GM18951 (cell line): ENCODE data around the gene DNAJB13.

Source experiments
- POLR2A ChIP-seq: IDR thresholded peaks from 4 replicates; pipeline ENCODE4 v1.6.1; 2011; ENCODE audit warnings: mild to moderate bottlenecking; ENCODE audit not compliant: insufficient read length, insufficient read depth; ENCODE audit errors: extremely low read depth
- in situ Hi-C: fragments of 300-500 bp; cut with MboI; formaldehyde crosslinking; loops from one replicate; pipeline ENCODE4 v1.12.0; 2022; ENCODE audit warnings: low sequenced_read_pairs, mixed read lengths, inconsistent platforms; ENCODE audit not compliant: unreplicated experiment

Gene DNAJB13

DNA sequence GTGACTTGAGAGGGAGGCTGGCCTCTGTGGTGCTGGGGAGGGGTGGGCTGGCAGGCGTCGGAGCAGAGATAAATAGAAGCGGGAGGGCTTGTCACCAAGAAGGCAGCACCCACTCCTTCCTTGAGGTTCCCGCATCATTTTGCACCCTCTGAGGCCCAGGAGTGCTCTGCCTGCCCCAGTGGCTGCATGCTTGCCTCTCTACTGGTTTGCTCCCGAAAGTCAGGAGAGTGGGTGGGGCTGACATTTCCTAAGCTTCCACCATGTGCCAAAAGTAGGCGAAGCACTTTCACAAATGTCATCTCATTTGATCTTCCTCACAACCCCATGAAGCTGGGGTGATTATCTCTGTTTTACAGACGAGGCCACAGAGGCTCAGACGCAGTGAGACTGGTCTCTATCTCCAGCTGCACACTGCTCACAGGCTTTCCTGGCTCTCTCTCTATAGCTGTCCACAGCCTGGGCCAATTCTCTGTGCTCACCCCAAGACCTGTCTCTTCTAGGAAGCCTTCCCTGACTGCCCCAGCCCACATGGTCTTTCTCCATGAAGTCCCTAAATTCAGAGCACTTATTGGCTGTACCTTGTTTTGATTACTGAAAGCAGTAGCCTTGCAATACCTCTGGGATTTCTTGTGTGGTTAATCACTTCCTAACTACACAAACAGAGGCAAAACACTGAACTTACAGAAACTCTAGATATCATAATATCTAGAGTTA, 60.7 kb downstream of the DNAJB13 start:
- in situ Hi-C loops: no loop called here

DNA sequence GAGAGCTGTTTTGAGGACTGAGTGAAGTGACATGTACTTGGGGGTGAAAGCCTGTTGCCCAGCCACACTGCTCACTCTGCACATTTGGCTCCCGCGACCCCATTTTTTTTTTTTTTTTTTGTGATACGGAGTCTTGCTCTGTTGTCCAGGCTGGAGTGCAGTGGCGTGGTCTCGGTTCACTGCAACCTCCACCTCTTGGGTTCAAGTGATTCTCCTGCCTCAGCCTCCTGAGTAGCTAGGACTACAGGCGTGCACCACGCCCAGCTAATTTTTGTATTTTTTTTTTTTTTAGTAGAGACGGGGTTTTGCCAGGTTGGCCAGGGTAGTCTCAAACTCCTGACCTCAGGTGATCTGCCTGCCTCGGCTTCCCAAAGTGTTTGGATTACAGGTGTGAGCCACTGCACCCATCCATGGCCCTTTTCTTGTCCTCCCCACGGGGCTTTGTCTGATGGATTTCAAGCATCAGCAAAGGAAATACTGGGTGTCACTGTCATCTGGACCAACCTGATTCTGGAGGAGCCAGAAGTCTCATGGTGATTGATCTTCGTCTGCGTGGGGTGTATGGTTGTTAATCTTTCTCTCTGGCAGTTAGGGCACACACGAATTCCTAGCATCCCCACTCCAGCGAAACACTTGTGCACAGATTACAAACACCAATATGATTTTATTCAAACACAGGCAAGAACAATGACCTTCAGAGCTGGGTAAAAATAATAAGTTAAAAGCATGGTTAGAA, 61.4 kb downstream of the DNAJB13 start:
- no peak for TF ChIP-seq POLR2A

More for the DNA sequence above, 60.7 kb downstream of the DNAJB13 start:
- no peak for TF ChIP-seq POLR2A

DNA sequence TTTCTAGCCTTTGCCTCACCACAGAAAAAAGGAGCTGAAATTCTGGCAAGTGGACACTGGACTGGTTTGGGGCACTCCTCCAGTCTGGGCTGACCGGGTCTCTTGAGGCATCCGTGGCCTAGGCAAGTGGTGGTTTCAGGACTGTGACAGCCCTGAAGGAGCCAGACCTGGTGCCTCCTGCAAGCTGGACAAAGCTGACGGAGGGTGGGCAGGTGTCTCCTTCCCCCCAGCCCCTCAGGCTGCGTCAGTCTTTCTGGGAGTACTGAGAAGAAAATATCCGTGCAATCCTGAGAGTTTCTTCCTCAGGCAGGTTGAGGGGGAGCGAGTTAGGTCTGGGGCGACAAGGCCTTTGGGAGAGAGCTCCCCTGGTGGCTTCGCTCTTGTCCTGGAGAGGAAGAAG, 62.3 kb downstream of the DNAJB13 start:
- no peak for TF ChIP-seq POLR2A
- in situ Hi-C loops: no loop called here

More for the DNA sequence above, 61.4 kb downstream of the DNAJB13 start:
- in situ Hi-C loops: no loop called here

DNA sequence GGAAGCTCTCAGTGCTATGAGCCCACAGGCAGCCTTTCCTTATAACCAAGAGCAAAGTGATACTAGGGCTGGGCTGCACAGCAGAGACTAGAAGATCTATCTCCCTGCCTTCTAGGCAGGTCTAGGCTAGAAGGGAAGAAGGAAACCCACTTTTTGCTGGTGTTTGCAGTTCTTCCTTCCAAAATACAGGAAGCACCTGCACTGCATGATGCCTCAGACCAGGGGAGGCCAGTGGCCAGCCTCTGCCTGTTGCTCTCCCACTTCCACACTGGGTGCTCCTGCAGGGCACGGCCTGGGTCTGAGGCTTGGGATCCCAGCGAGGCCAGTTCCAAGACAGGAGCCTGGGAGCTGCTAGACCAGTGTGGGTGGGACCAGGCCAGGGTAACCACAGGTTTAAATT, 64.1 kb downstream of the DNAJB13 start:
- no peak for TF ChIP-seq POLR2A
- in situ Hi-C loops: no loop called here

DNA sequence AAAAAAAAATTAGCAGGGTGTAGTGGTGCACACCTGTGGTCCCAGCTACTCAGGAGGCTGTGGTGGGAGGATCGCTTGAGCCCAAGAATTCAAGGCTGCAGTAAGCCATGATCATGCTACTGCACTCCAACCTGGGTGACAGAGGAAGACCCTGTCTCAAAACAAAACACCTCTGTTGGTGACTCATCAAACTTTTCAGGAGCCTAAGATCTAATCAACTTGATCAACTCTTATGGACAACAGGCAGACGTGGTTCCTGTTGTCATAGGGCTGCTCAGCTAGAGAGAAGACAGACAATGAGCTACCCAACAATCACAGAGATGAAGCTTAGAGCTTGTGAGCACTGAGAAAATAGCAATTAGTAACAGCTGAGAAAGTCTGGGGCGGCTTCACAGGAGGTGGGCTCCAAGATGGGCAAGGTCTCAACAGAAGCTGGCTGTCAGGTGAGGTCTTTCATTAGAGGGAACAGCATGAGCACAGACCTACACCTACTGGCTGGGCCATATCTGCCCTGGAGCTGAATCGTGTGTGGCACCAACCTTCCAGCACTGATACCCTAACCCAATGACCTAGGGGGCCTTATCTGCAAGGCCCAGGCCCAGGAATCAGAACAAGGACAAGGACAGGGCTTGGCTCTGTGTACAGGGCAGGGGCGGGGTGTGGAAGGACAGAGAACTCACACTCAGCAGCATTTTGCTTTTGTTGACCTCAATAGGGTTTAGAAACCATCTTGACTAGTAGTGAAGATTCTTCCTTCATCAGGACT, 65.3 kb downstream of the DNAJB13 start:
- no peak for TF ChIP-seq POLR2A
- in situ Hi-C loops: no loop called here

DNA sequence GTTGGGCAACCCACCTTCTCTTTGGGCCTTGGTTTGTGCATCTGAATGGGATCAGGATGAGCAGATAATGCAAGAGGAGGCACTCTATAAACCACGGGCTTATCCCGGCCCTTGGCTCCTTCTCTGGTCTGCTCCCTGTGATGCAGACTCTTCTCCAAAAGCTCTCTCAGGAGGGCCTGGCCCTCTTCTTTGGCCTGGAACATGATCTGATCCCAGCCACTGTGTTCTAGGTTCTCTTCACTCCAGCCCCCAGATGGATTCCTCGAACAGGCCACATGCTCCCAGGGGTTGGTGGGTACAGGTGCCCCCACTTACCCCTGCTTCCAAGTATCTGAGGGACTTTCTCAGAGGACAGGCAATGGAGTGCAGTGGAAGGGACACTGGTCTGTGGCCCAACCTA, 66.8 kb downstream of the DNAJB13 start:
- TF ChIP-seq POLR2A: no peak
- in situ Hi-C loops: no loop called here

DNA sequence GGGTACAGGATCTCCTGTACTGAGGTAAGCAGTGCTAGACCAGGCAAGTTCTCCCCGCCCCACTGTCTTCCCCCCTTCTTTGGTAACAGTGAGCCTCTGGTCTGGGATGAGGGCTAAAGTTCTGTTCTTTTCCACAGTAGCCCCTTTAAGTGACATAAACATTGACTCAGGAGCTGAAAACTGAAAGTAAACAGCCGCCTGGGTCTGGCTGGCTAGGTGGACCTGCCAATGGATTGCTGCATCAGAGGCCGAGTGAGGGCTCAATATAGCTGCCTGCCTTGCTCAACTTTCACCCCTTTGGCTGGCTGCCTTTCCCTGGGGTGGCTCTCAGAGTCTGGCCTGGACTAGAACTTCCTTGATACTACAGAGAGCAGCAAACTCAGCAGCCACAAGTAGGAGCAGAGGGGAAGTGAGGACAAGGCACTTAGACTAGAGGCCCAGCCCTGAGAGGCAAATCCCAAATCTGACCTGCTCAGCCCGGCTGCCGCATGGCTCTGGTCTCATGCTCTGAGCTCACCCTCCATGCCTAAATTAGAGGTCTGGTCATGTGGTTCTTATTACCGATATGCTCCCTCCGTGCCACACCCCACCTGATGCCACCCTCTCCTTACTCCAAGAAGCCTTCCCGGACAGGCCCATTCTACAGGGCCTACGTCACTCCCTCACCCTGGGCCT, 67.6 kb downstream of the DNAJB13 start:
- no peak for TF ChIP-seq POLR2A
- in situ Hi-C loops: no loop called here

DNA sequence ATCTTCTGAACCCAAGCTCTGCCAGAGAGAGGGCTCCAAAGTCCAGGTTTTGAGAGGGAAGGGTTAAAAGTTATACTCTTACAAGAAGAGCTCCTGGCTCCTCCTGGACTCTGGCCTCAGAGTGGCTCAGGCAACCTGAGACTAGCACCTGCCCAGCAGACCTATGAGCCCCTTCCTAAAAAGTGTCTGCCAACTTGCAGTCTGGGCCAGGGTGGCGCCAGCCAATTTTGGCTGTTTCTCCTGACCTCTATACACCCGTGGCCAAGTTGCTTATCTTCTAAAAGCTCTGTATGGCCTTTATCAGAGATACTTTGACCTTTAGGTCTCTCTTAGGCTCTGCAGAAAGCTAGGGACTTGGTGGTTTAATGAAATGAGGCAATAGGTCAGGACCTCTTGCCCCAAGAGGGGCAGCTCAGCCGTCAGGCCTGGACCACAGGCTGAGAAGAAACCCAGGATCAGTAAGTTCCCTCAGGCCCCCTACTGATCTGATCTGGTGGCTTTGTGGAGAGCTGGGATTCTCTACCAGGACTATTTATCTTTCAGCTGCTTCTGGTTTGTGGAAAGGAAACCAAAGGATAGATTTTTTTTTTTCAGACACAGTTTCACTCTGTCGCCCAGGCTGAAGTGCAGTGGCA, 68.4 kb downstream of the DNAJB13 start:
- in situ Hi-C loops: no loop called here
- TF ChIP-seq POLR2A: no peak

DNA sequence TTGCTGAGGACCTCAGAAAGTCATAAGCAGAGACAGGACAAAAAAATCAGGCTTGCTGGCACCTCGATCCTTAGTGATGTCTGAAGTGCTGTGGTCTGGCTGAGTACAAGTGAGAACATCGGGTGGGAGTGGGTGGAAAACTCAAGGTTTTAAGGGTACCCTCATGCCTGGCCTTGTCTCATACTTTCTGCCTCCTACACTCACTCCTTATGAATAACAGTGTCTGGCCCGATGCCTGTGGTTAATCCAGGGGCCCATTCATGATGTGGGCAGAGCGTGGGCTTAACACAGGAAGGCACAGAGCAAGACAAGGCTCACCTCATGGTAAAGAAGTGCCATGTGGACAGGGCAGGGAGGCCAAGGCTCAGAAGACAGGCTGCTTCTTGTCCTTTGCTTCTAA, 69.0 kb downstream of the DNAJB13 start:
- no peak for TF ChIP-seq POLR2A
- in situ Hi-C loops: no loop called here
